Keratinocyte (primary cell): ENCODE data around the gene ECHDC1. TPM values are rescaled to one million over a fixed set of nuclear protein-coding genes. Genes with fewer than 3 reads are reported as not detected.

Experiments
- DNase-seq: peaks from one replicate; pipeline ENCODE4 v3.0.0-alpha.2; 2011; ENCODE audit warnings: low read depth, missing footprints, low spot score
- FAIRE-seq: peaks from 2 replicates; lab custom pipeline; 2011; peaks lifted over from hg19 to GRCh38; lab: Jason Lieb, UNC
- H2AFZ ChIP-seq: 2 replicates; pipeline ENCODE4 v1.6.0; 2012; ENCODE audit warnings: low read length, control low read depth, inconsistent platforms; ENCODE audit not compliant: control insufficient read depth
- H3K27ac ChIP-seq: 2 replicates; pipeline ENCODE4 v1.5.1; 2011; ENCODE audit warnings: low read length; ENCODE audit not compliant: control insufficient read depth, insufficient read depth
- H3K27me3 ChIP-seq: 3 replicates; pipeline ENCODE4 v1.6.0; 2011; ENCODE audit warnings: low read length; ENCODE audit not compliant: control insufficient read depth, insufficient read depth; ENCODE audit errors: extremely low read depth
- H3K36me3 ChIP-seq, 2 experiments: 2 replicates in 1 of 2; 3 replicates in 1 of 2; pipeline ENCODE4 v1.5.1; 2011; ENCODE audit warnings: low read length in 2 of 2, mild to moderate bottlenecking in 1 of 2; ENCODE audit not compliant: control insufficient read depth in 2 of 2, insufficient read depth in 2 of 2; ENCODE audit errors: extremely low read depth in 1 of 2
- H3K4me1 ChIP-seq: 3 replicates; pipeline ENCODE4 v1.5.1; 2011; ENCODE audit warnings: low read length; ENCODE audit not compliant: control insufficient read depth, insufficient read depth; ENCODE audit errors: extremely low read depth
- H3K4me2 ChIP-seq: 3 replicates; pipeline ENCODE4 v1.6.0; 2011; ENCODE audit warnings: low read depth, low read length; ENCODE audit not compliant: control insufficient read depth, insufficient read depth; ENCODE audit errors: extremely low read depth
- H3K4me3 ChIP-seq, 3 experiments: fragments of 200-600 bp in 1 of 3; sonication (generic) in 1 of 3; 2 replicates in 2 of 3; 3 replicates in 1 of 3; pipeline ENCODE4 v1.5.1; 2011 to 2016; ENCODE audit warnings: low read length in 3 of 3, mild to moderate bottlenecking in 3 of 3, control low read depth in 2 of 3, inconsistent platforms in 1 of 3, low read depth in 1 of 3, mixed read lengths in 1 of 3, mixed run types in 1 of 3, moderate library complexity in 1 of 3; ENCODE audit not compliant: control insufficient read depth in 2 of 3, insufficient read depth in 2 of 3; ENCODE audit errors: extremely low read depth in 1 of 3
- H3K79me2 ChIP-seq: 2 replicates; pipeline ENCODE4 v1.6.0; 2012; ENCODE audit warnings: low read length; ENCODE audit not compliant: control insufficient read depth, insufficient read depth
- H3K9ac ChIP-seq: 3 replicates; pipeline ENCODE4 v1.6.0; 2011; ENCODE audit warnings: low read length; ENCODE audit not compliant: control insufficient read depth, insufficient read depth; ENCODE audit errors: extremely low read depth
- H3K9me1 ChIP-seq: 3 replicates; pipeline ENCODE4 v1.6.0; 2011; ENCODE audit warnings: low read length; ENCODE audit not compliant: control insufficient read depth, insufficient read depth; ENCODE audit errors: extremely low read depth
- H3K9me3 ChIP-seq: 2 replicates; pipeline ENCODE4 v1.5.1; 2012; ENCODE audit warnings: low read depth, low read length; ENCODE audit not compliant: control insufficient read depth
- H4K20me1 ChIP-seq: 3 replicates; pipeline ENCODE4 v1.6.0; 2011; ENCODE audit warnings: low read length; ENCODE audit not compliant: control insufficient read depth, insufficient read depth; ENCODE audit errors: extremely low read depth
- EZH2 ChIP-seq: IDR thresholded peaks from one replicate; pipeline ENCODE4 v1.6.1; 2012; ENCODE audit warnings: inconsistent platforms, mild to moderate bottlenecking, low read length, moderate library complexity
- dilution Hi-C: fragments of 300-500 bp; cut with MboI; formaldehyde crosslinking; loops from one replicate; pipeline ENCODE4 v1.7.0; 2020; ENCODE audit warnings: low sequenced_read_pairs; ENCODE audit not compliant: extremely low pct_ligation_motif_present
- polyA plus RNA-seq, 5 experiments: library from polyadenylated mRNA; depleted of rRNA in 3 of 5; stranded (reverse) in 3 of 5; stranded (forward) in 1 of 5; unstranded in 1 of 5; fragments of >200 nt; gene quantifications; 1 replicate in 1 of 5; 2 replicates in 3 of 5; 3 replicates in 1 of 5; pipeline versions ENCODE4 v1.2.1 to v1.2.3, GENCODE V29; 2011 to 2012; ENCODE audit warnings: missing spikeins in 2 of 5, low read depth in 1 of 5, low replicate concordance in 1 of 5
- TF ChIP-seq, protein P1 (sequence below), 3 experiments: IDR thresholded peaks in 1 of 3; conservative IDR thresholded peaks in 1 of 3; optimal IDR thresholded peaks in 1 of 3; 2 replicates in 2 of 3; 3 replicates in 1 of 3; pipeline versions ENCODE3 to v1.5.1; 2011; ENCODE audit warnings: low read length in 3 of 3, mild to moderate bottlenecking in 3 of 3, moderate library complexity in 2 of 3, control low read depth in 1 of 3, inconsistent platforms in 1 of 3; ENCODE audit not compliant: insufficient read depth in 2 of 3; ENCODE audit errors: extremely low read depth in 1 of 3

ECHDC1 gene
- polyA plus RNA-seq, 1 donor (not counting 4 experiments of a cell fraction or from before 2014, with no cell fraction given), result 56.9 TPM

GRCh38 chr6:127347178-127347577 is 3.8 kb upstream of the ECHDC1 start:
- no peak overlapping the region for H3K27ac ChIP-seq

DNA sequence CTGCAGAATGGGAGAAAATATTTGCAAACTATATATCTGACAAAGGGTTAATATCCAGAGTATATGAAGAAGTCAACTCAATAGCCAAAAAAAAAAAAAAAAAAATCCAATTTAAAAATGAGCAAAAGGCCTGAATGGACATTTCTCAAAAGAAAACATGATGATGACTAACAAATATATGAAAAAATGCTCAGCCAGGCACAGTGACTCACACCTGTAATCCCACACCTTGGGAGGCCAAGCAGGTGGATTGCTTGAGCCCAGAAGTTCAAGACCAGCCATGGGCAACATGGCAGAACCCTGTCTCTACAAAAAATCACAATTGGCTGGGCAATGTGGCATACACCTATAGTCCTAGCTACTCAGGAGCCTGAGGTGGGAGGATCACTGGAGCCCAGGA is 2.1 kb upstream of the ECHDC1 start:
- no peak overlapping the region for H3K4me2 ChIP-seq
- no peak overlapping the region for H2AFZ ChIP-seq
- H3K27ac ChIP-seq, result no peak overlapping the region
- DNase-seq (no peak), FAIRE-seq (no peak)
- H3K9ac ChIP-seq, result no peak overlapping the region
- no peak overlapping the region for H3K4me3 ChIP-seq
- no peaks in the 10 kb centered on the region for H4K20me1 ChIP-seq
- no peaks in the 10 kb centered on the region for H3K27me3 ChIP-seq
- H3K9me3 ChIP-seq, result no peaks in the 10 kb centered on the region
- peaks cover 47% of the 10 kb centered on the region for H3K79me2 ChIP-seq
- peaks cover 27% of the 10 kb centered on the region for H3K4me1 ChIP-seq
- dilution Hi-C loops, result no loop called here
- TF ChIP-seq, protein P1, sequence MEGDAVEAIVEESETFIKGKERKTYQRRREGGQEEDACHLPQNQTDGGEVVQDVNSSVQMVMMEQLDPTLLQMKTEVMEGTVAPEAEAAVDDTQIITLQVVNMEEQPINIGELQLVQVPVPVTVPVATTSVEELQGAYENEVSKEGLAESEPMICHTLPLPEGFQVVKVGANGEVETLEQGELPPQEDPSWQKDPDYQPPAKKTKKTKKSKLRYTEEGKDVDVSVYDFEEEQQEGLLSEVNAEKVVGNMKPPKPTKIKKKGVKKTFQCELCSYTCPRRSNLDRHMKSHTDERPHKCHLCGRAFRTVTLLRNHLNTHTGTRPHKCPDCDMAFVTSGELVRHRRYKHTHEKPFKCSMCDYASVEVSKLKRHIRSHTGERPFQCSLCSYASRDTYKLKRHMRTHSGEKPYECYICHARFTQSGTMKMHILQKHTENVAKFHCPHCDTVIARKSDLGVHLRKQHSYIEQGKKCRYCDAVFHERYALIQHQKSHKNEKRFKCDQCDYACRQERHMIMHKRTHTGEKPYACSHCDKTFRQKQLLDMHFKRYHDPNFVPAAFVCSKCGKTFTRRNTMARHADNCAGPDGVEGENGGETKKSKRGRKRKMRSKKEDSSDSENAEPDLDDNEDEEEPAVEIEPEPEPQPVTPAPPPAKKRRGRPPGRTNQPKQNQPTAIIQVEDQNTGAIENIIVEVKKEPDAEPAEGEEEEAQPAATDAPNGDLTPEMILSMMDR (optimal IDR thresholded peaks at IDR 0.05 in 1 of 3, IDR thresholded peaks at IDR 0.05 in 1 of 3, conservative IDR thresholded peaks at IDR 0.05 in 1 of 3; ENCODE audit: extremely low read depth in 1 of 3, insufficient read depth in 2 of 3, low read length in 3 of 3), result no peak
- TF ChIP-seq EZH2, result no peak
- no peaks in the 10 kb centered on the region for H3K36me3 ChIP-seq
- H3K9me1 ChIP-seq, result no peaks in the 10 kb centered on the region

More at GRCh38 chr6:127347178-127347577, 3.8 kb upstream of the ECHDC1 start:
- H3K36me3 ChIP-seq, result no peaks in the 10 kb centered on the region
- H3K79me2 ChIP-seq, result peaks cover 30% of the 10 kb centered on the region
- dilution Hi-C loops, result no loop called here
- H3K27me3 ChIP-seq, result no peaks in the 10 kb centered on the region
- H3K9me1 ChIP-seq, result no peaks in the 10 kb centered on the region
- no peak overlapping the region for H3K4me3 ChIP-seq
- no peak overlapping the region for H2AFZ ChIP-seq
- H3K9me3 ChIP-seq, result no peaks in the 10 kb centered on the region
- TF ChIP-seq, protein P1 (optimal IDR thresholded peaks at IDR 0.05 in 1 of 3, IDR thresholded peaks at IDR 0.05 in 1 of 3, conservative IDR thresholded peaks at IDR 0.05 in 1 of 3; ENCODE audit: extremely low read depth in 1 of 3, insufficient read depth in 2 of 3, low read length in 3 of 3), result no peak
- no peak for TF ChIP-seq EZH2
- DNase-seq (no peak), FAIRE-seq (no peak)
- peaks cover 18% of the 10 kb centered on the region for H3K4me1 ChIP-seq
- no peaks in the 10 kb centered on the region for H4K20me1 ChIP-seq
- H3K9ac ChIP-seq, result no peak overlapping the region
- H3K4me2 ChIP-seq, result no peak overlapping the region
